ENCODE results near the gene PCSK4.

PCSK4 gene

DNA sequence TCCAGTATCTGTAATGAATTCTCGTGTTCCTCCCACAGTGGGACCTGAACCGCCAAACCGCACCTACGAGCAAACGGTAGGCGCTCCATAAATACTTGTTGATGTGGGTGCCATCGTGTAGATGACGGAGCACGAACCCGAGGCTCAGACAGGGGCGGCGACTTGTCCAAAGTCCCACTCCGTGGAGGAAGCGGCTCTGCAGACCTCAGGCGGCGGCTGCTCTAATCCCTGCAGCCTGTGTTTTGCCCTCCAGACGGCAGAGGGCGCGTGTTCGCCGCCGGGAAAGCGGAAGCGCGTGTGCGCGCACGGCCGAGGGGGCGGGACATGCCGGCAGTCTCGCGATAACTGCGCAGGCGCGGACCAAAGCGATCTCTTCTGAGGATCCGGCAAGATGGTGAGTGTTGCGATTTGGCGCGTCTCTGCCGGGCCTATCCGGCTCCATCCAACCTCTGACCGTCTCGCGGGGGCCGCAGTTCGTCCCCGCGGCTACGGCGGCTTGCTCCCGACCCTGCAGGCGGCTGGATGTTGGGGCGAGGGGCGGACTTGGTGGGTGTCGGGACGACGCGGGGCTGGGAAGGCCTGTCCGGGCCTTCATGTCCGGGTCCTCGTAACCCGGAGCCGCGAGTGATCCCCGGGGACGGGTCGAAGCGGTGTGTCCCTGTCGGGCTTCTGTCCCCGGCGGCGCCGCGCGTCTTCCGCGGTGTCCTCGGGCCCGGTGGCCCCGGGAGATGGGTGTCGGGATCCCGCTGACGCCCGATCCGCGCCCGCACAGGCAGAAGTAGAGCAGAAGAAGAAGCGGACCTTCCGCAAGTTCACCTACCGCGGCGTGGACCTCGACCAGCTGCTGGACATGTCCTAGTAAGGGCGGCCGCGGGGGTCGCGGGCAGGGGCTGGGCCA lies 51.9 kb downstream of the PCSK4 start, which contains the start of gene RPS15 (continued):
- TF ChIP-seq ZBTB49 (tag by site-specific recombination; IDR thresholded peaks at IDR 0.05; ENCODE audit: low read depth), result no peak
- TF ChIP-seq, protein P1, sequence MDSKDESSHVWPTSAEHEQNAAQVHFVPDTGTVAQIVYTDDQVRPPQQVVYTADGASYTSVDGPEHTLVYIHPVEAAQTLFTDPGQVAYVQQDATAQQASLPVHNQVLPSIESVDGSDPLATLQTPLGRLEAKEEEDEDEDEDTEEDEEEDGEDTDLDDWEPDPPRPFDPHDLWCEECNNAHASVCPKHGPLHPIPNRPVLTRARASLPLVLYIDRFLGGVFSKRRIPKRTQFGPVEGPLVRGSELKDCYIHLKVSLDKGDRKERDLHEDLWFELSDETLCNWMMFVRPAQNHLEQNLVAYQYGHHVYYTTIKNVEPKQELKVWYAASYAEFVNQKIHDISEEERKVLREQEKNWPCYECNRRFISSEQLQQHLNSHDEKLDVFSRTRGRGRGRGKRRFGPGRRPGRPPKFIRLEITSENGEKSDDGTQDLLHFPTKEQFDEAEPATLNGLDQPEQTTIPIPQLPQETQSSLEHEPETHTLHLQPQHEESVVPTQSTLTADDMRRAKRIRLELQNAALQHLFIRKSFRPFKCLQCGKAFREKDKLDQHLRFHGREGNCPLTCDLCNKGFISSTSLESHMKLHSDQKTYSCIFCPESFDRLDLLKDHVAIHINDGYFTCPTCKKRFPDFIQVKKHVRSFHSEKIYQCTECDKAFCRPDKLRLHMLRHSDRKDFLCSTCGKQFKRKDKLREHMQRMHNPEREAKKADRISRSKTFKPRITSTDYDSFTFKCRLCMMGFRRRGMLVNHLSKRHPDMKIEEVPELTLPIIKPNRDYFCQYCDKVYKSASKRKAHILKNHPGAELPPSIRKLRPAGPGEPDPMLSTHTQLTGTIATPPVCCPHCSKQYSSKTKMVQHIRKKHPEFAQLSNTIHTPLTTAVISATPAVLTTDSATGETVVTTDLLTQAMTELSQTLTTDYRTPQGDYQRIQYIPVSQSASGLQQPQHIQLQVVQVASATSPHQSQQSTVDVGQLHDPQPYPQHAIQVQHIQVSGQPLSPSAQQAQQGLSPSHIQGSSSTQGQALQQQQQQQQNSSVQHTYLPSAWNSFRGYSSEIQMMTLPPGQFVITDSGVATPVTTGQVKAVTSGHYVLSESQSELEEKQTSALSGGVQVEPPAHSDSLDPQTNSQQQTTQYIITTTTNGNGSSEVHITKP (tag by site-specific recombination; IDR thresholded peaks at IDR 0.05), result peak; percentile 66
- no peak for TF ChIP-seq ZNF202 (tag by site-specific recombination; IDR thresholded peaks at IDR 0.05; ENCODE audit: borderline replicate concordance)
- no peak for TF ChIP-seq ZNF544 (tag by site-specific recombination; IDR thresholded peaks at IDR 0.05)
- TF ChIP-seq, protein P2, sequence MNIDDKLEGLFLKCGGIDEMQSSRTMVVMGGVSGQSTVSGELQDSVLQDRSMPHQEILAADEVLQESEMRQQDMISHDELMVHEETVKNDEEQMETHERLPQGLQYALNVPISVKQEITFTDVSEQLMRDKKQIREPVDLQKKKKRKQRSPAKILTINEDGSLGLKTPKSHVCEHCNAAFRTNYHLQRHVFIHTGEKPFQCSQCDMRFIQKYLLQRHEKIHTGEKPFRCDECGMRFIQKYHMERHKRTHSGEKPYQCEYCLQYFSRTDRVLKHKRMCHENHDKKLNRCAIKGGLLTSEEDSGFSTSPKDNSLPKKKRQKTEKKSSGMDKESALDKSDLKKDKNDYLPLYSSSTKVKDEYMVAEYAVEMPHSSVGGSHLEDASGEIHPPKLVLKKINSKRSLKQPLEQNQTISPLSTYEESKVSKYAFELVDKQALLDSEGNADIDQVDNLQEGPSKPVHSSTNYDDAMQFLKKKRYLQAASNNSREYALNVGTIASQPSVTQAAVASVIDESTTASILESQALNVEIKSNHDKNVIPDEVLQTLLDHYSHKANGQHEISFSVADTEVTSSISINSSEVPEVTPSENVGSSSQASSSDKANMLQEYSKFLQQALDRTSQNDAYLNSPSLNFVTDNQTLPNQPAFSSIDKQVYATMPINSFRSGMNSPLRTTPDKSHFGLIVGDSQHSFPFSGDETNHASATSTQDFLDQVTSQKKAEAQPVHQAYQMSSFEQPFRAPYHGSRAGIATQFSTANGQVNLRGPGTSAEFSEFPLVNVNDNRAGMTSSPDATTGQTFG (tag by site-specific recombination; IDR thresholded peaks at IDR 0.05; ENCODE audit: borderline replicate concordance), result no peak
- no peak for TF ChIP-seq ZNF211 (tag by site-specific recombination; IDR thresholded peaks at IDR 0.05; ENCODE audit: low read depth)
- TF ChIP-seq ZNF341 (tag by site-specific recombination; IDR thresholded peaks at IDR 0.05; ENCODE audit: low read depth), result peak; percentile 58
- TF ChIP-seq ZFP69B (tag by site-specific recombination; IDR thresholded peaks at IDR 0.05), result peak; percentile 81; the same call in 1 of the 2 replicates
- no peak for TF ChIP-seq ZIC2 (tag by site-specific recombination; IDR thresholded peaks at IDR 0.05)
- TF ChIP-seq ZSCAN23 (tag by site-specific recombination; IDR thresholded peaks at IDR 0.05), result no peak
- TF ChIP-seq ZNF626 (tag by site-specific recombination; IDR thresholded peaks at IDR 0.05), result no peak

DNA sequence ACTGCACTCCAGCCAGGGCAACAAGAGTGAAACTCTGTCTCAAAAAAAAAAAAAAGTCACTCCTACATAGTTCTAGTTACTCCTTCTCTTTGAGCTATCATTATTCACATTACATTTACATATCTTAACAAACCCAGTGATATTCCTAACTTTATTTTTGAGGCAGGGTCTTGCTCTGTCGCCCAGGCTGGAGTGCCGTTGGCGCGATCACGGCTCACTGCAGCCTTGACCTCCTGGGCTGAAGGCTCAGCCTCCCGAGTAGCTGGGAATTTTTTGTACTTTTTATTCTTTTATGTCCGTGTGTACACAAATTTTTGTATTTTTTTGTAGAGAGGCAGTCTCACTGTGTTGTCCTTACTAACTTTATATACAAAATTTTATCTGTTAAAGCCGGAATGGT lies 52.5 kb downstream of the PCSK4 start:
- no peak overlapping the region for H3K4me3 ChIP-seq (ENCODE audit: low read depth, low read length)
- POLR2A ChIA-PET, result interaction anchor here (0.6 to 1.6 kb wide), 4 partner anchors 24 to 69 kb away, joined by 3 to 4 read pairs (median 3); no protein-coding TSS in a partner anchor
- no peak for TF ChIP-seq ZNF791 (tag by site-specific recombination; IDR thresholded peaks at IDR 0.05)
- TF ChIP-seq ZNF530 (tag by site-specific recombination; IDR thresholded peaks at IDR 0.05; ENCODE audit: low read depth), result no peak
- no peak for TF ChIP-seq ZNF140 (tag by site-specific recombination; IDR thresholded peaks at IDR 0.05)
- TF ChIP-seq, protein P3, sequence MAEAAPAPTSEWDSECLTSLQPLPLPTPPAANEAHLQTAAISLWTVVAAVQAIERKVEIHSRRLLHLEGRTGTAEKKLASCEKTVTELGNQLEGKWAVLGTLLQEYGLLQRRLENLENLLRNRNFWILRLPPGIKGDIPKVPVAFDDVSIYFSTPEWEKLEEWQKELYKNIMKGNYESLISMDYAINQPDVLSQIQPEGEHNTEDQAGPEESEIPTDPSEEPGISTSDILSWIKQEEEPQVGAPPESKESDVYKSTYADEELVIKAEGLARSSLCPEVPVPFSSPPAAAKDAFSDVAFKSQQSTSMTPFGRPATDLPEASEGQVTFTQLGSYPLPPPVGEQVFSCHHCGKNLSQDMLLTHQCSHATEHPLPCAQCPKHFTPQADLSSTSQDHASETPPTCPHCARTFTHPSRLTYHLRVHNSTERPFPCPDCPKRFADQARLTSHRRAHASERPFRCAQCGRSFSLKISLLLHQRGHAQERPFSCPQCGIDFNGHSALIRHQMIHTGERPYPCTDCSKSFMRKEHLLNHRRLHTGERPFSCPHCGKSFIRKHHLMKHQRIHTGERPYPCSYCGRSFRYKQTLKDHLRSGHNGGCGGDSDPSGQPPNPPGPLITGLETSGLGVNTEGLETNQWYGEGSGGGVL (tag by site-specific recombination; IDR thresholded peaks at IDR 0.05), result no peak
- TF ChIP-seq ZNF121 (tag by site-specific recombination; IDR thresholded peaks at IDR 0.05), result peak; percentile 99
- TF ChIP-seq ZNF488 (tag by site-specific recombination; IDR thresholded peaks at IDR 0.05), result no peak

More for the DNA sequence above, 52.5 kb downstream of the PCSK4 start:
- CTCF ChIA-PET, result interaction anchor here (0.6 to 1.3 kb wide), 7 partner anchors 12 to 193 kb away, joined by 3 to 4 read pairs (median 3); partner anchors contain the start of gene APC2
- peak overlapping the region; percentile 100; the same call in 1 of the 2 replicates for H3K27ac ChIP-seq (ENCODE audit: extremely low read depth, low read depth, low read length)
- peaks cover 15 to 65% of the 10 kb centered on the region in 2 experiments; a peak in 2 of 3 replicates for H3K36me3 ChIP-seq (ENCODE audit: control insufficient read depth in 2 of 2, insufficient read depth in 1 of 2, low read length in 2 of 2)
- H3K4me1 ChIP-seq (ENCODE audit: control insufficient read depth, insufficient read depth, low read length), result peaks cover 13% of the 10 kb centered on the region
- H3K9me3 ChIP-seq (ENCODE audit: control insufficient read depth, insufficient read depth, low read depth, low read length), result no peaks in the 10 kb centered on the region

Measured in HEK293 (cell line).